SU-DHL-6 (cell line): ENCODE measurements around the gene LMBRD2.

Experiments used
- H2AFZ ChIP-seq: fragments of 200-600 bp; sonication (generic); 2 replicates; pipeline ENCODE4 v1.6.1; 2014; ENCODE audit warnings: low read depth, mild to moderate bottlenecking, moderate library complexity, mixed read lengths, antibody characterized with exemption, low read length; ENCODE audit not compliant: severe bottlenecking
- H3F3A ChIP-seq: fragments of 200-600 bp; shearing (Covaris generic); 2 replicates; pipeline ENCODE4 v1.6.0; 2016; ENCODE audit warnings: antibody characterized with exemption, mild to moderate bottlenecking; ENCODE audit not compliant: insufficient read depth
- H3K27ac ChIP-seq: fragments of 200-600 bp; sonication (generic); 2 replicates; pipeline ENCODE4 v1.5.1; 2016; ENCODE audit warnings: low read depth, mild to moderate bottlenecking, low read length, moderate library complexity, mixed read lengths
- H3K27me3 ChIP-seq: fragments of 200-600 bp; sonication (generic), shearing (Covaris generic); 2 replicates; pipeline ENCODE4 v1.6.0; 2014; ENCODE audit warnings: mild to moderate bottlenecking, low read length
- H3K36me3 ChIP-seq: fragments of 200-600 bp; sonication (generic); 2 replicates; pipeline ENCODE4 v1.6.1; 2014; ENCODE audit warnings: mild to moderate bottlenecking, low read length, mixed read lengths
- H3K4me2 ChIP-seq: fragments of 300-600, 200-600 bp; shearing (Covaris generic), sonication (generic); 2 replicates; pipeline ENCODE4 v1.6.0; 2014; ENCODE audit warnings: low read length, low read depth, mild to moderate bottlenecking; ENCODE audit not compliant: poor library complexity, severe bottlenecking
- H3K4me3 ChIP-seq: fragments of 200-600 bp; sonication (generic); 2 replicates; pipeline ENCODE4 v1.5.1; 2014; ENCODE audit warnings: antibody characterized with exemption, low read length, mild to moderate bottlenecking, mixed read lengths; ENCODE audit not compliant: insufficient read depth, poor library complexity, severe bottlenecking
- H3K79me2 ChIP-seq: fragments of 200-600 bp; sonication (generic); 2 replicates; pipeline ENCODE4 v1.6.1; 2014; ENCODE audit warnings: mild to moderate bottlenecking, low read length, moderate library complexity; ENCODE audit not compliant: insufficient read depth
- H3K9ac ChIP-seq: fragments of 200-600 bp; sonication (generic); 2 replicates; pipeline ENCODE4 v1.7.0; 2014; ENCODE audit warnings: mild to moderate bottlenecking, low read length
- H3K9me2 ChIP-seq: fragments of 200-600 bp; sonication (generic); replicated peaks from 2 replicates; pipeline ENCODE4 v1.6.1; 2014; ENCODE audit warnings: low read length; ENCODE audit not compliant: insufficient read depth
- H3K9me3 ChIP-seq: fragments of 200-600 bp; sonication (generic); 2 replicates; pipeline ENCODE4 v1.6.1; 2014; ENCODE audit warnings: low read length, mixed read lengths; ENCODE audit not compliant: insufficient read depth
- H4K20me1 ChIP-seq: fragments of 200-600 bp; sonication (generic); 2 replicates; pipeline ENCODE4 v1.6.1; 2014; ENCODE audit warnings: low read depth, mild to moderate bottlenecking, antibody characterized with exemption, low read length, moderate library complexity, mixed read lengths
- CTCF ChIP-seq: fragments of 200-600 bp; sonication (generic); IDR thresholded peaks from one replicate; pipeline ENCODE4 v1.5.1; 2017; ENCODE audit warnings: antibody characterized with exemption, mild to moderate bottlenecking, low read length, moderate library complexity; ENCODE audit not compliant: insufficient read depth, poor library complexity, severe bottlenecking
- EZH2phosphoT487 ChIP-seq: fragments of 200-600 bp; sonication (generic), shearing (Covaris generic); conservative IDR thresholded peaks from 2 replicates; pipeline ENCODE4 v1.6.1; 2018; ENCODE audit warnings: mild to moderate bottlenecking, antibody characterized with exemption, low read length, moderate library complexity, mixed read lengths

The LMBRD2 gene

GRCh38 chr5:36060420-36060887 lies 91.2 kb downstream of the LMBRD2 start:
- H3K27ac ChIP-seq: no peak overlapping the region
- no peak for TF ChIP-seq EZH2phosphoT487
- TF ChIP-seq CTCF: no peak
- no peak overlapping the region for H3K4me3 ChIP-seq
- H3K4me2 ChIP-seq: no peak overlapping the region
- no peaks in the 10 kb centered on the region for H3K36me3 ChIP-seq
- no peaks in the 10 kb centered on the region for H3K79me2 ChIP-seq
- no peaks in the 10 kb centered on the region for H3F3A ChIP-seq
- H3K9ac ChIP-seq: no peak overlapping the region
- H3K9me3 ChIP-seq: no peaks in the 10 kb centered on the region
- no peaks in the 10 kb centered on the region for H4K20me1 ChIP-seq
- H3K9me2 ChIP-seq: no peaks in the 10 kb centered on the region
- H2AFZ ChIP-seq: no peak overlapping the region
- no peaks in the 10 kb centered on the region for H3K27me3 ChIP-seq

DNA sequence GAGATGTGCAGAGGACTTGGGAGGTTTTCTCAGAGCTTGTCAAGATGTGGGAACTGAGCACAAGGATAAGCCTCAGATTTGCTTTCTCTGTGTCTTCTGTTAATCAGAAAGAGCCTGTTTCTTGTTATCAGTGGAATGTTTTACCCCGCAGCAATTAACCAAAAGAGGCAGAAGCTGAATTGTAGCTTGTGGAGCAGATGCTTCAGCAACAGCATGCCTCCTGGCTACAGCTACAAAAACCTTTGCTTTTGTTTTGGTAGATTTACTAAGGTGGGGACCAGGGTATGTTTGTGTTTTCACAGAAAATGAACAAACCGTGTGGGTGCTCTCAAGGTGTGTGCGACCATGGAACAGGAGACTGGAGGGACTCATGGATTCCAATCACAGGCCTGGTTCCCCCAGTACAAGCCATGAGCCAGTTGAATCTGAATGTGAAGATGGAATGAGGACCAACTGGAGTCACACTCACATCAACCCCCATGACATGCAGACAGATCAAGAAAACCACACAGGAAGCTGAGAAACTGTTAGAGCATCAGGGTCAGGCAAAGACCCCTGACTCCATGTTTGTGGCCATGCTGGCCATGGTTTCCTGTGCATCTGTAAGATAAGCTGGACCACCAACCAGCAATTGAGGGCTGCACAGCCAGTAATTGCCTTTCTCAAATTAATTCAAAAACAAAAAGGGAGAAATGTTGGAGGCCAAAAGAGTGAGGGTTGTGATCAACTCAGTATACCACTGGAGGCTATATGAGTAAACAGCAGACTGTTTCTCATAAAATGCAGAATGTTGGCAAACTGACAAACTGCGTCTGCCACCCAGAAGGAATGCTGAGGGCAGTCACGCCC lies 91.9 kb downstream of the LMBRD2 start:
- H3K4me2 ChIP-seq: no peak overlapping the region
- no peak for TF ChIP-seq EZH2phosphoT487
- no peak for TF ChIP-seq CTCF
- H3K27ac ChIP-seq: no peak overlapping the region
- no peak overlapping the region for H3K9ac ChIP-seq
- no peak overlapping the region for H2AFZ ChIP-seq
- H4K20me1 ChIP-seq: no peaks in the 10 kb centered on the region
- no peaks in the 10 kb centered on the region for H3K36me3 ChIP-seq
- H3K79me2 ChIP-seq: no peaks in the 10 kb centered on the region
- H3K27me3 ChIP-seq: no peaks in the 10 kb centered on the region
- H3F3A ChIP-seq: no peaks in the 10 kb centered on the region
- H3K9me3 ChIP-seq: no peaks in the 10 kb centered on the region
- no peaks in the 10 kb centered on the region for H3K9me2 ChIP-seq
- H3K4me3 ChIP-seq: no peak overlapping the region

GRCh38 chr5:36058776-36059175 lies 92.9 kb downstream of the LMBRD2 start:
- Histone ChIP-seq H4K20me1 (no peaks in the 10 kb centered on the region), H2AFZ (no peak overlapping the region), H3F3A (no peaks in the 10 kb centered on the region), H3K9me3 (no peaks in the 10 kb centered on the region), H3K79me2 (no peaks in the 10 kb centered on the region), H3K9ac (no peak overlapping the region), H3K4me2 (no peak overlapping the region), H3K9me2 (no peaks in the 10 kb centered on the region), H3K27ac (no peak overlapping the region), H3K27me3 (no peaks in the 10 kb centered on the region), H3K36me3 (no peaks in the 10 kb centered on the region), H3K4me3 (no peak overlapping the region)
- TF ChIP-seq EZH2phosphoT487 (no peak), CTCF (no peak)
